HepG2 (cell line): ENCODE results near the gene UBR7. TPM values are rescaled to one million over a fixed set of nuclear protein-coding genes. Genes with fewer than 3 reads are reported as not detected.

Source experiments
- BHLHE40 ChIP-seq: IDR thresholded peaks from 2 replicates; pipeline ENCODE4 v1.6.1; 2011; ENCODE audit warnings: low read length, improper control_type of control experiment
- FOXA1 ChIP-seq, 2 experiments: fragments of 450-650 bp in 1 of 2; sonication (generic) in 1 of 2; formaldehyde crosslinking in 1 of 2; IDR thresholded peaks; 2 replicates each; pipeline versions ENCODE4 v1.4.0 to v1.6.1; 2016 to 2020; ENCODE audit warnings: missing genetic modification reagents in 1 of 2
- HMG20A ChIP-seq: IDR thresholded peaks from 2 replicates; pipeline ENCODE4 v1.6.1; 2016; ENCODE audit warnings: borderline replicate concordance
- KDM5A ChIP-seq: fragments of 200-600 bp; sonication (generic); IDR thresholded peaks from 2 replicates; pipeline ENCODE4 v1.7.0; 2018; ENCODE audit warnings: antibody characterized with exemption, mild to moderate bottlenecking, low read length, borderline replicate concordance
- KDM6A ChIP-seq: IDR thresholded peaks from 2 replicates; pipeline ENCODE4 v1.6.1; 2016; ENCODE audit warnings: low read depth
- KLF9 ChIP-seq: IDR thresholded peaks from 2 replicates; pipeline ENCODE4 v1.6.1; 2016; ENCODE audit warnings: low read depth
- MBD4 ChIP-seq: IDR thresholded peaks from 2 replicates; pipeline ENCODE4 v1.6.1; 2012; ENCODE audit warnings: low read length, inconsistent platforms, borderline replicate concordance
- MBNL3 ChIP-seq: fragments of 250-450 bp; sonication (Bioruptor Pico); conservative IDR thresholded peaks from 2 replicates; pipeline ENCODE4 v1.8.0; 2022; ENCODE audit warnings: mild to moderate bottlenecking, inconsistent platforms
- MED1 ChIP-seq: sonication (generic); formaldehyde crosslinking; IDR thresholded peaks from 2 replicates; pipeline ENCODE4 v1.4.0; 2020; ENCODE audit warnings: missing genetic modification reagents
- MEF2D ChIP-seq: sonication (generic); formaldehyde crosslinking; IDR thresholded peaks from 2 replicates; pipeline ENCODE4 v1.5.1; 2020; ENCODE audit warnings: mild to moderate bottlenecking, missing genetic modification reagents
- MTF2 ChIP-seq: sonication (generic); formaldehyde crosslinking; IDR thresholded peaks from 2 replicates; pipeline ENCODE4 v1.5.0; 2020; ENCODE audit warnings: missing genetic modification reagents, borderline replicate concordance
- NFYC ChIP-seq: IDR thresholded peaks from 2 replicates; pipeline ENCODE4 v1.6.1; 2016; ENCODE audit warnings: missing genetic modification reagents, missing compliant biosample characterization
- POLR2G ChIP-seq: fragments of 200-400 bp; formaldehyde crosslinking; IDR thresholded peaks from 2 replicates; pipeline ENCODE4 v1.6.1; 2018; ENCODE audit warnings: mild to moderate bottlenecking, low read depth, low read length, moderate library complexity
- RFXAP ChIP-seq: sonication (generic); formaldehyde crosslinking; IDR thresholded peaks from 2 replicates; pipeline ENCODE4 v1.4.0; 2020; ENCODE audit warnings: missing genetic modification reagents, borderline replicate concordance
- ZFP62 ChIP-seq: sonication (generic); formaldehyde crosslinking; IDR thresholded peaks from 2 replicates; pipeline ENCODE4 v1.4.0; 2020; ENCODE audit warnings: missing genetic modification reagents
- ZNF260 ChIP-seq: sonication (generic); formaldehyde crosslinking; IDR thresholded peaks from 2 replicates; pipeline ENCODE4 v1.4.0; 2020; ENCODE audit warnings: missing genetic modification reagents, low read depth, mild to moderate bottlenecking, borderline replicate concordance
- ZNF335 ChIP-seq: sonication (generic); formaldehyde crosslinking; IDR thresholded peaks from 2 replicates; pipeline ENCODE4 v1.4.0; 2020; ENCODE audit warnings: missing genetic modification reagents
- ZNF354B ChIP-seq: sonication (generic); formaldehyde crosslinking; IDR thresholded peaks from 2 replicates; pipeline ENCODE4 v1.8.0; 2022; ENCODE audit warnings: mild to moderate bottlenecking, missing genetic modification reagents
- ZNF432 ChIP-seq: sonication (generic); formaldehyde crosslinking; IDR thresholded peaks from 2 replicates; pipeline ENCODE4 v1.5.0; 2020; ENCODE audit warnings: missing genetic modification reagents, mild to moderate bottlenecking, borderline replicate concordance
- ZNF850 ChIP-seq: sonication (generic); formaldehyde crosslinking; conservative IDR thresholded peaks from 2 replicates; pipeline ENCODE4 v1.9.0; 2021; ENCODE audit warnings: mild to moderate bottlenecking, missing genetic modification reagents
- polyA plus RNA-seq, 8 experiments: library from polyadenylated mRNA; depleted of rRNA in 3 of 8; stranded (reverse) in 7 of 8; unstranded in 1 of 8; fragments of >200 nt; fragmentation: Illumina TruSeq in 4 of 8; extraction: Trizol in 4 of 8; gene quantifications; 2 replicates each; pipeline versions ENCODE4 v1.2.1 to v1.2.3, GENCODE V29; 2011 to 2016; ENCODE audit warnings: low read depth in 4 of 8, missing spikeins in 1 of 8, mixed read lengths in 1 of 8; ENCODE audit not compliant: insufficient read depth in 1 of 8
- total RNA-seq, 5 experiments: library from RNA; depleted of rRNA; stranded (reverse); fragments of >200 nt; fragmentation: Illumina TruSeq; extraction: Trizol; gene quantifications; 2 replicates each; pipeline ENCODE4 v1.2.3, GENCODE V29; 2016; ENCODE audit warnings: low read depth in 1 of 5
- TF ChIP-seq, protein P1 (sequence below): sonication (generic); formaldehyde crosslinking; IDR thresholded peaks from 2 replicates; pipeline ENCODE4 v1.5.0; 2020; ENCODE audit warnings: mild to moderate bottlenecking, missing genetic modification reagents
- TF ChIP-seq, protein P2 (sequence below): sonication (generic); formaldehyde crosslinking; IDR thresholded peaks from 2 replicates; pipeline ENCODE4 v1.4.0; 2020; ENCODE audit warnings: mild to moderate bottlenecking, missing genetic modification reagents
- TF ChIP-seq, protein P3 (sequence below): sonication (generic); formaldehyde crosslinking; IDR thresholded peaks from 2 replicates; pipeline ENCODE4 v1.8.0; 2022; ENCODE audit warnings: mild to moderate bottlenecking, missing genetic modification reagents, borderline replicate concordance
- TF ChIP-seq, protein P4 (sequence below), 2 experiments: sonication (generic) in 1 of 2; formaldehyde crosslinking in 1 of 2; IDR thresholded peaks; 2 replicates each; pipeline versions ENCODE4 v1.5.1 to v1.6.1; 2011 to 2020; ENCODE audit warnings: borderline replicate concordance in 1 of 2, low read depth in 1 of 2, low read length in 1 of 2, mild to moderate bottlenecking in 1 of 2, missing genetic modification reagents in 1 of 2, moderate library complexity in 1 of 2
- TF ChIP-seq, protein P5 (sequence below): IDR thresholded peaks from 2 replicates; pipeline ENCODE4 v1.6.1; 2012; ENCODE audit warnings: inconsistent platforms

The UBR7 gene
- total and polyA plus RNA-seq, 2 of the 13 experiments (the other 11 are each of a cell fraction or from before 2014, with no cell fraction given) = 11.0 to 19.7 TPM

DNA sequence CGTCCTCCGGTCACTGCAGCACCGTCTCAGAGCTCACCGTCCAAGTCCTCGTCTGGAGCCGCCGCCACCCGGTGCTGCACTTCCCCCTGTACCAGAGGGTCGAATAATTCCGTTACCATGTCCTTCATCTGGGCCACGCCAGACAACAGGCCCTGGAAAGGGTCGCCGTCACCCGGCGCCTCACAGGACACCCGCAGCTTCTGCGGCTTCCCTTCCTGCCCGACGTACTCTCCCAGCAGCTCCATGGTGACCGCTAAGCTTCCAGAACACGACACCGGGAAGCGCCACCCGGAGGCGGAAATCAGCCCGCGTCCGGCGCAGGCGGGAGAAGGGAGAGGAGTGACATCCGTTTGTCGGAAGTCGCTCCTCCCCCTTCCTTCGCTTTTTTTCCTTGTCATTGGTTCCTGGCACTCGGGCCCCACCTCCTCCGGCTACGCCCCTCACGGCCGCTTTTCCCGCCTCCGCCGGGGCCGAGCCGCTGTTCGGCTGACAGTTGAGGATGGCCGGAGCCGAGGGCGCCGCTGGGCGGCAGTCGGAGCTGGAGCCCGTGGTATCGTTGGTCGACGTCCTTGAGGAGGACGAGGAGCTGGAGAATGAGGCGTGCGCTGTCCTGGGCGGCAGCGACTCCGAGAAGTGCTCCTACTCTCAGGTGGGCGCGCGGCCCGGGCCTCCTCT is at the start of gene UBR7, which contains the start of gene GON7 (continued):
- TF ChIP-seq ZNF335 (CRISPR knock-in tag) = peak; percentile 87
- no peak for TF ChIP-seq FOXA1 (IDR thresholded peaks at IDR 0.05)
- TF ChIP-seq FOXA1 (CRISPR knock-in tag; IDR thresholded peaks at IDR 0.05) = no peak
- TF ChIP-seq, protein P1, sequence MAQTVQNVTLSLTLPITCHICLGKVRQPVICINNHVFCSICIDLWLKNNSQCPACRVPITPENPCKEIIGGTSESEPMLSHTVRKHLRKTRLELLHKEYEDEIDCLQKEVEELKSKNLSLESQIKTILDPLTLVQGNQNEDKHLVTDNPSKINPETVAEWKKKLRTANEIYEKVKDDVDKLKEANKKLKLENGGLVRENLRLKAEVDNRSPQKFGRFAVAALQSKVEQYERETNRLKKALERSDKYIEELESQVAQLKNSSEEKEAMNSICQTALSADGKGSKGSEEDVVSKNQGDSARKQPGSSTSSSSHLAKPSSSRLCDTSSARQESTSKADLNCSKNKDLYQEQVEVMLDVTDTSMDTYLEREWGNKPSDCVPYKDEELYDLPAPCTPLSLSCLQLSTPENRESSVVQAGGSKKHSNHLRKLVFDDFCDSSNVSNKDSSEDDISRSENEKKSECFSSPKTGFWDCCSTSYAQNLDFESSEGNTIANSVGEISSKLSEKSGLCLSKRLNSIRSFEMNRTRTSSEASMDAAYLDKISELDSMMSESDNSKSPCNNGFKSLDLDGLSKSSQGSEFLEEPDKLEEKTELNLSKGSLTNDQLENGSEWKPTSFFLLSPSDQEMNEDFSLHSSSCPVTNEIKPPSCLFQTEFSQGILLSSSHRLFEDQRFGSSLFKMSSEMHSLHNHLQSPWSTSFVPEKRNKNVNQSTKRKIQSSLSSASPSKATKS (CRISPR knock-in tag) = no peak
- TF ChIP-seq, protein P2, sequence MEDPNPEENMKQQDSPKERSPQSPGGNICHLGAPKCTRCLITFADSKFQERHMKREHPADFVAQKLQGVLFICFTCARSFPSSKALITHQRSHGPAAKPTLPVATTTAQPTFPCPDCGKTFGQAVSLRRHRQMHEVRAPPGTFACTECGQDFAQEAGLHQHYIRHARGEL (CRISPR knock-in tag) = no peak
- TF ChIP-seq ZFP62 (CRISPR knock-in tag) = no peak
- TF ChIP-seq MEF2D (CRISPR knock-in tag) = peak; percentile 70; the same call in 1 of the 2 replicates
- TF ChIP-seq, protein P3, sequence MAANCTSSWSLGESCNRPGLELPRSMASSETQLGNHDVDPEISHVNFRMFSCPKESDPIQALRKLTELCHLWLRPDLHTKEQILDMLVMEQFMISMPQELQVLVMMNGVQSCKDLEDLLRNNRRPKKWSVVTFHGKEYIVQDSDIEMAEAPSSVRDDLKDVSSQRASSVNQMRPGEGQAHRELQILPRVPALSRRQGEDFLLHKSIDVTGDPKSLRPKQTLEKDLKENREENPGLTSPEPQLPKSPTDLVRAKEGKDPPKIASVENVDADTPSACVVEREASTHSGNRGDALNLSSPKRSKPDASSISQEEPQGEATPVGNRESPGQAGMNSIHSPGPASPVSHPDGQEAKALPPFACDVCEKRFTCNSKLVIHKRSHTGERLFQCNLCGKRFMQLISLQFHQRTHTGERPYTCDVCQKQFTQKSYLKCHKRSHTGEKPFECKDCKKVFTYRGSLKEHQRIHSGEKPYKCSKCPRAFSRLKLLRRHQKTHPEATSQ (CRISPR knock-in tag) = peak; percentile 63; the same call in 1 of the 2 replicates
- TF ChIP-seq, protein P4, sequence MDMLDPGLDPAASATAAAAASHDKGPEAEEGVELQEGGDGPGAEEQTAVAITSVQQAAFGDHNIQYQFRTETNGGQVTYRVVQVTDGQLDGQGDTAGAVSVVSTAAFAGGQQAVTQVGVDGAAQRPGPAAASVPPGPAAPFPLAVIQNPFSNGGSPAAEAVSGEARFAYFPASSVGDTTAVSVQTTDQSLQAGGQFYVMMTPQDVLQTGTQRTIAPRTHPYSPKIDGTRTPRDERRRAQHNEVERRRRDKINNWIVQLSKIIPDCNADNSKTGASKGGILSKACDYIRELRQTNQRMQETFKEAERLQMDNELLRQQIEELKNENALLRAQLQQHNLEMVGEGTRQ (IDR thresholded peaks at IDR 0.05; ENCODE audit: low read depth, low read length) = no peak
- TF ChIP-seq, protein P4 (CRISPR knock-in tag; IDR thresholded peaks at IDR 0.05; ENCODE audit: borderline replicate concordance) = no peak
- TF ChIP-seq RFXAP = no peak
- peak; percentile 82 for TF ChIP-seq NFYC
- no peak for TF ChIP-seq MBD4
- TF ChIP-seq KDM6A (CRISPR knock-in tag) = no peak
- no peak for TF ChIP-seq BHLHE40
- no peak for TF ChIP-seq ZNF432 (CRISPR knock-in tag)
- no peak for TF ChIP-seq ZNF354B (CRISPR knock-in tag)
- TF ChIP-seq POLR2G = peak; percentile 85
- no peak for TF ChIP-seq ZNF260 (CRISPR knock-in tag)
- no peak; the same call in none of the 2 replicates for TF ChIP-seq MED1 (CRISPR knock-in tag)
- TF ChIP-seq ZNF850 (CRISPR knock-in tag) = no peak; the same call in 1 of the 2 replicates
- TF ChIP-seq HMG20A = no peak
- no peak for TF ChIP-seq MBNL3 (CRISPR knock-in tag)
- no peak for TF ChIP-seq KLF9 (CRISPR knock-in tag)
- TF ChIP-seq, protein P5, sequence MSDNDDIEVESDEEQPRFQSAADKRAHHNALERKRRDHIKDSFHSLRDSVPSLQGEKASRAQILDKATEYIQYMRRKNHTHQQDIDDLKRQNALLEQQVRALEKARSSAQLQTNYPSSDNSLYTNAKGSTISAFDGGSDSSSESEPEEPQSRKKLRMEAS = peak; percentile 80
- TF ChIP-seq KDM5A = no peak; the same call in 1 of the 2 replicates
- TF ChIP-seq MTF2 (CRISPR knock-in tag) = no peak
